Testis (tissue), 3 donors: Measurements from ENCODE around the gene LSMEM2. TPM values are rescaled to one million over a fixed set of nuclear protein-coding genes. Genes with fewer than 3 reads are reported as not detected.

Source experiments
- DNase-seq: peaks from one replicate; pipeline ENCODE4 v3.0.0-alpha.2; 2019
- H3K27ac ChIP-seq, 2 donors: fragments of 200-600 bp; sonication (generic); one replicate each; pipeline ENCODE4 v1.5.1; 2019
- H3K27me3 ChIP-seq: fragments of 200-600 bp; sonication (generic); one replicate; pipeline ENCODE4 v1.5.1; 2019
- H3K36me3 ChIP-seq: fragments of 200-600 bp; sonication (generic); one replicate; pipeline ENCODE4 v1.5.1; 2017; ENCODE audit warnings: low read depth; ENCODE audit errors: missing control alignments
- H3K4me1 ChIP-seq: fragments of 200-600 bp; sonication (generic); one replicate; pipeline ENCODE4 v1.5.1; 2019
- H3K4me3 ChIP-seq, 2 donors: fragments of 200-600 bp; sonication (generic); one replicate each; pipeline ENCODE4 v1.5.1; 2017 to 2019
- H3K9me3 ChIP-seq: fragments of 200-600 bp; sonication (generic); one replicate; pipeline ENCODE4 v1.5.1; 2017
- POLR2A ChIP-seq: fragments of 450-650 bp; IDR thresholded peaks from one replicate; pipeline ENCODE4 v1.6.1; 2017; ENCODE audit warnings: antibody characterized with exemption, mild to moderate bottlenecking, moderate library complexity
- WGBS, 2 donors: methylation state at CpG; one replicate each; pipeline ENCODE4 v1.1.5; 2018; 5-methylcytosine and 5-hydroxymethylcytosine counted together
- intact Hi-C: fragments of 100-400 bp; cut with DNase I; formaldehyde crosslinking; loops from one replicate; pipeline ENCODE4 v1.15.1; 2023; ENCODE audit warnings: low total_unique reads
- polyA plus RNA-seq: library from polyadenylated mRNA; stranded (reverse); fragments of 350-450 nt; fragmentation: Illumina TruSeq; extraction: RNeasy Lipid Tissue Mini Kit (QIAGEN cat#74804); gene quantifications from one replicate; pipeline ENCODE4 v1.2.3, GENCODE V29; 2014; ENCODE audit warnings: low read depth, low replicate concordance; ENCODE audit not compliant: insufficient read depth
- total RNA-seq, 2 donors: library from RNA; depleted of rRNA; stranded (reverse); fragments of >200 nt; gene quantifications; one replicate each; pipeline ENCODE4 v1.2.3, GENCODE V29; 2016
- TF ChIP-seq, protein P1 (sequence below), 3 experiments: fragments of 450-650 bp in 2 of 3; fragments of 200-600 bp in 1 of 3; sonication (generic) in 1 of 3; IDR thresholded peaks; one replicate each; pipeline ENCODE4 v1.5.1; 2016 to 2019; ENCODE audit warnings: antibody characterized with exemption in 3 of 3, mild to moderate bottlenecking in 2 of 3, moderate library complexity in 1 of 3

Gene LSMEM2
- total and polyA plus RNA-seq, 3 donors from 2014 or later = 1.5 to 3.2 (median 2.6) TPM

DNA sequence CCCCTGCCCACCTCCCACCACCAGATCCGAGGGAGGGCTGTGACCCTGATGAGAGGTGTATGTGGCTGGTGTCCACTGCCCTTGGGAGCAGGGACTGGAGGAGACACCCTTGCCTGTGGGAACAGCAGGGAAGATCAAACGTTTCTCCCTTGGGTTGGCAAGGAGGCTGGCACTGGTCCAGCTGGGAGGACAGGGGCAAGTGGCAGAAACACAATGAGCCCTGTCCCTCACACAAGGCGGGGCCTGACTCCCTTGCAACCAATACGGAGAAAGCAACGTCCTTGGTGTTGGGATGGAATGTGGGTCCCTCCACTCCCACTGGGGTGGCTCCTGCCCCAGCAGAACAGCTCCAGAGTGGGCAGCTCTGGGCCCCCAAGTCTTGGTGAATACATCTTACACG is 38.4 kb downstream of the LSMEM2 start:
- H3K4me1 ChIP-seq = peaks cover 33% of the 10 kb centered on the region
- DNase-seq = no peak
- intact Hi-C loops = no loop called here
- no peak overlapping the region for H3K27ac ChIP-seq
- no peak overlapping the region for H3K4me3 ChIP-seq
- WGBS, 2 donors = 57 to 84% methylated on average over 3 to 6 of the region's 6 CpGs
- no peaks in the 10 kb centered on the region for H3K9me3 ChIP-seq
- no peaks in the 10 kb centered on the region for H3K27me3 ChIP-seq
- H3K36me3 ChIP-seq = no peaks in the 10 kb centered on the region
- no peak for TF ChIP-seq POLR2A
- TF ChIP-seq, protein P1, sequence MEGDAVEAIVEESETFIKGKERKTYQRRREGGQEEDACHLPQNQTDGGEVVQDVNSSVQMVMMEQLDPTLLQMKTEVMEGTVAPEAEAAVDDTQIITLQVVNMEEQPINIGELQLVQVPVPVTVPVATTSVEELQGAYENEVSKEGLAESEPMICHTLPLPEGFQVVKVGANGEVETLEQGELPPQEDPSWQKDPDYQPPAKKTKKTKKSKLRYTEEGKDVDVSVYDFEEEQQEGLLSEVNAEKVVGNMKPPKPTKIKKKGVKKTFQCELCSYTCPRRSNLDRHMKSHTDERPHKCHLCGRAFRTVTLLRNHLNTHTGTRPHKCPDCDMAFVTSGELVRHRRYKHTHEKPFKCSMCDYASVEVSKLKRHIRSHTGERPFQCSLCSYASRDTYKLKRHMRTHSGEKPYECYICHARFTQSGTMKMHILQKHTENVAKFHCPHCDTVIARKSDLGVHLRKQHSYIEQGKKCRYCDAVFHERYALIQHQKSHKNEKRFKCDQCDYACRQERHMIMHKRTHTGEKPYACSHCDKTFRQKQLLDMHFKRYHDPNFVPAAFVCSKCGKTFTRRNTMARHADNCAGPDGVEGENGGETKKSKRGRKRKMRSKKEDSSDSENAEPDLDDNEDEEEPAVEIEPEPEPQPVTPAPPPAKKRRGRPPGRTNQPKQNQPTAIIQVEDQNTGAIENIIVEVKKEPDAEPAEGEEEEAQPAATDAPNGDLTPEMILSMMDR (IDR thresholded peaks at IDR 0.05) = no peak

DNA sequence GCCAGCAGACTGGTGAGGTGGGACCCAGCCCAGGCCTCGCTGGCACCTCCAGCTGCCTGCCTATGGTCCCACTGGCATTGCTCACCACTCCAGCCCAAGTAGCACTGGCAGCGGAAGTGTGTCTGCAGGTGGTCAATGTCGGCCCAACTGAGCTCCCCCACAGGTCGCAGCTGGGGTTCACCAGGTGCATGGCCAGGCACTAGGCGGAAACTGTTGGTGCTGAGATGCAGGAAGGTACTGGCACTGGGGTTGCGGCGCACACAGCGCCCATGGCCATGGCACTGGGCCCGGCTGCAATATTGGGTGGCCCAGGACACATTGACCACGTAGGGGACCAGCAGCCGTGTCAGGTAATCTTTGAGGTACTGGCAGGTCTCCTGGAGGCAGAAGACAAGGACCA is 39.3 kb downstream of the LSMEM2 start:
- DNase-seq = no peak
- intact Hi-C loops = no loop called here
- Histone ChIP-seq H3K36me3 (no peaks in the 10 kb centered on the region), H3K4me3 (no peak overlapping the region), H3K4me1 (peaks cover 42% of the 10 kb centered on the region), H3K9me3 (no peaks in the 10 kb centered on the region), H3K27ac (no peak overlapping the region), H3K27me3 (no peaks in the 10 kb centered on the region)
- 84 to 91% methylated on average over 3 to 11 of the region's 11 CpGs for WGBS, 2 donors
- TF ChIP-seq, protein P1 (IDR thresholded peaks at IDR 0.05) = no peak
- TF ChIP-seq POLR2A = no peak

DNA sequence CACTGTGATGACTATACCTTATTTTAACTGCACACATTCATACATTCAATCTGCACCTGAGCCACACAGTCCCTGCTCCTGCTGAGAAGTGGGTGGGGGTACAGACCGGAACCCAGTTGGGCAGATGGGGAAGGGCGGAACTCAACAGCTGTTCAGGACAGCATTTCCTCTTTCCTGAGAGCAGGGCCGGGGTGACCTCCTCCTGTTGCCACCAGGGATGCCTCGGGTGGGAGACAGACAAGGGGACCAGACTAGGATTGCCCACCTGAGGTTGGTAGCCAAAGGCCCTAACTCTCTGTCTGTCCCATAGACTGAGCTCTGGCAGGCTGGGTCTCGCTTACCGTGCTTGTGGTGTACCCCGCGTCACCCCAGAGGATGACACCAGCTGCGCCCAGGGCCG is 39.7 kb downstream of the LSMEM2 start:
- peaks cover 45% of the 10 kb centered on the region for H3K4me1 ChIP-seq
- TF ChIP-seq, protein P1 (IDR thresholded peaks at IDR 0.05) = no peak
- TF ChIP-seq POLR2A = no peak
- WGBS, 2 donors = 75 to 84% methylated on average over 6 to 10 of the region's 10 CpGs
- no peaks in the 10 kb centered on the region for H3K36me3 ChIP-seq
- no peaks in the 10 kb centered on the region for H3K9me3 ChIP-seq
- H3K27ac ChIP-seq = no peak overlapping the region
- no peaks in the 10 kb centered on the region for H3K27me3 ChIP-seq
- H3K4me3 ChIP-seq = no peak overlapping the region
- intact Hi-C loops = no loop called here
- no peak for DNase-seq

- WGBS, 2 donors = 83 to 90% methylated on average over 16 of the region's 16 CpGs
- intact Hi-C loops = no loop called here
Observed at GRCh38 chr3:50319181-50319893, 40.5 kb downstream of the LSMEM2 start.

More at GRCh38 chr3:50319181-50319893, 40.5 kb downstream of the LSMEM2 start:
- Histone ChIP-seq H3K27me3 (no peaks in the 10 kb centered on the region), H3K4me3 (no peak overlapping the region), H3K4me1 (peaks cover 52% of the 10 kb centered on the region), H3K36me3 (no peaks in the 10 kb centered on the region), H3K27ac (no peak overlapping the region), H3K9me3 (no peaks in the 10 kb centered on the region)
- no peak for DNase-seq
- no peak for TF ChIP-seq POLR2A
- TF ChIP-seq, protein P1 (IDR thresholded peaks at IDR 0.05) = no peak
